HG03521 (cell line): Measurements from ENCODE around the gene ADAMTS2.

ENCODE experiments used
- ATAC-seq: cut with Tn5 transposase; IDR thresholded peaks from one replicate; pipeline ENCODE4 v1.9.1; 2021; ENCODE audit warnings: mild to moderate bottlenecking, moderate library complexity; ENCODE audit not compliant: unreplicated experiment

ADAMTS2 gene

GRCh38 chr5:179185941-179186411 lies 159.3 kb downstream of the ADAMTS2 start:
- ATAC-seq, result no peak

DNA sequence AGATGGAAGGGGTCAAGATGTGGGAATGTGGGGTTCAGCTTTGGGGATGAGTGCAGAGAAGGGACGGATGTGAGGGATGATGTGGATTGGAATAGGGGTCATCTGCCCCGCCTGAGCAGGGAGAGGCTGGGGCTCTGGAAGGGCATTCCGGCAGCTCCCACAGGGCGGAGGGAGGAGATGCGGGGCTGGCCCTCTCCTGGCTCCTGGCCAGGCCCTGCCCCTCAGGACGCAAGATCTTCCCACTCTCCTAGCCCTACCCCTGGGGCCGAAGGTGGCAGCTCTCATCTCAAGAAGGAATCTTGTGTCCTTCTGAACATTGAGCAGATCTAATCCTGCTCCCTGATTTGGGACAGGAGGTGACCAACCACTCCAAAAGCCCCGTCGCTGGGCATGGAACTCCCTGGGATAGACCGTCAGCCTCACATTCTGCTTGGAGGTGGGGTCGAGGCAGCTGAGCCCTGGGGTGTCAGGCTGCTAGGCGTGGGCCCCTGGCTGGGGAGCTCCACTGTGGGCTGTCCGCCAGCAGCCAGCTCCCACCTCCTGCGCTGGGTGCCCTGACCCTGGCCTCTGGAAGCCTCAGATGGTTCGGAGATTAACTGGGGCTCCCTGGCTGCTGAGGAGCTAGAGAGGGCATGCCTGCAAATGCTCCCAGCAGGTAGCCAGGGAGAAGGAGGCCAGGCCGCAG lies 159.9 kb downstream of the ADAMTS2 start:
- no peak for ATAC-seq

DNA sequence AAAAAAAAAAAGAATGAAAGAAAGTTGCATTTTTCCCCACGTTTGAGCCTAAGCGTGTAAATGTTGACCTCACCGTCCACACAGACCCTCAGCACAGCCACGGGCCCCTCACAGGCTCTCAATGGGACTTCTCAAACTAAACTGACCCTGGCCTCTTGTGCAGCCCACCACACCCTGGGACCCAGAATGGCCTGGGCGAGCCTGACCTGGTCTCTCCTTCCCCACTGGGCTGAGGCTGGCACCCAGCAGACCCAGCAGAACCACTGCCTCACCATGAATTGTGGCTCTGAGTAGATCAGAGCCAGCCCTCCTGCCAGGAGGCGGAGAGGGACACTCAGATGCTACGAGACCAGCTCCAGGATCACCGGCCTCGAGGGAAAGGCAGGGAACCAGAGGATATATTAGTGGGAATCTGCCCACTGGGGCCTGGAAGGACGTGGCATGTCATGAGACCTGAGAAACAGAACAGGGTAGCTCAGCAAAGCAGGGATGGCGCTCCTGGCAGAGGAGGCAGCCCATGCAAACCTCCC lies 160.7 kb downstream of the ADAMTS2 start:
- ATAC-seq, result no peak

GRCh38 chr5:179183481-179183880 lies 161.8 kb downstream of the ADAMTS2 start:
- ATAC-seq, result no peak

DNA sequence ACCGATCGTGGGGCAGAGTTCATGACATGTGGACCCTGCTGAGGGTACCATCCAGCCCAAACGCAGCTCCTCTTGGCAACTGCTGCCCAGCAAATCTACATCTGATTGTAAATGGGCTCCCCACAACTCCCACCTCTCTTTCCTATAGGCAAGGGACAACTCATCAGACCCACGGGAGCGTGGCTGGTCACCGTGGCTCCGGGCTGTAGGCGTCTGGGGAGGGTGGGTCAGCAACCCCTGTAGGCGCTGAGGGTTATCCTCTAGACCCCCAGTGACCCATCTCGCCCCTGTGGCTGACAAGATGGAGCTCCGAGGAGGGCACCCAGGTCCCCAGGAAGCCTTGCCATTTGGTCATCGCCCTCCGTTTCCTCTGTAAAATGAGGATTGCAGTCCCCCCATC lies 162.7 kb downstream of the ADAMTS2 start:
- ATAC-seq, result no peak

DNA sequence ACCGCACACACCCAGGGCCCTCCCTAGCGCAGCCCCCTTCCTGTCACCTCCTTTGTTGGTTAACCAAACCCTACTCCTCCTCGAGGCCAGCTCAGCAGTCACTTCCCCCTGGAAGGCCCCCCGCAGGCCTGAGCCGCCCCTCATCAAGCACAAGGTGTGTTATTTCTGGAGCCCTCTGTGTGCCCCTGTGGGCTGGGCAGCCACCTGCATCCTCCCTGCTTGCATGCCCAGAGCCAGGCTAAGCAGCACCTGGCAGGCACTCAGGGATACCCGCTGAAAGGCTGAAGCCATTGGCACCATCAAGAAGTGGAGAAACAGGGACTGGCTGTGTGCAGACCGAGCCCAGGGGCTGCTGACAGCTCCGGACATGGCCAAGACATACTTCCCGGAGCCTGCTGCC lies 163.3 kb downstream of the ADAMTS2 start:
- ATAC-seq, result no peak

GRCh38 chr5:179180921-179181645 lies 164.2 kb downstream of the ADAMTS2 start:
- ATAC-seq, result no peak

- no peak for ATAC-seq
Observed at GRCh38 chr5:179180061-179180610, 165.1 kb downstream of the ADAMTS2 start.

DNA sequence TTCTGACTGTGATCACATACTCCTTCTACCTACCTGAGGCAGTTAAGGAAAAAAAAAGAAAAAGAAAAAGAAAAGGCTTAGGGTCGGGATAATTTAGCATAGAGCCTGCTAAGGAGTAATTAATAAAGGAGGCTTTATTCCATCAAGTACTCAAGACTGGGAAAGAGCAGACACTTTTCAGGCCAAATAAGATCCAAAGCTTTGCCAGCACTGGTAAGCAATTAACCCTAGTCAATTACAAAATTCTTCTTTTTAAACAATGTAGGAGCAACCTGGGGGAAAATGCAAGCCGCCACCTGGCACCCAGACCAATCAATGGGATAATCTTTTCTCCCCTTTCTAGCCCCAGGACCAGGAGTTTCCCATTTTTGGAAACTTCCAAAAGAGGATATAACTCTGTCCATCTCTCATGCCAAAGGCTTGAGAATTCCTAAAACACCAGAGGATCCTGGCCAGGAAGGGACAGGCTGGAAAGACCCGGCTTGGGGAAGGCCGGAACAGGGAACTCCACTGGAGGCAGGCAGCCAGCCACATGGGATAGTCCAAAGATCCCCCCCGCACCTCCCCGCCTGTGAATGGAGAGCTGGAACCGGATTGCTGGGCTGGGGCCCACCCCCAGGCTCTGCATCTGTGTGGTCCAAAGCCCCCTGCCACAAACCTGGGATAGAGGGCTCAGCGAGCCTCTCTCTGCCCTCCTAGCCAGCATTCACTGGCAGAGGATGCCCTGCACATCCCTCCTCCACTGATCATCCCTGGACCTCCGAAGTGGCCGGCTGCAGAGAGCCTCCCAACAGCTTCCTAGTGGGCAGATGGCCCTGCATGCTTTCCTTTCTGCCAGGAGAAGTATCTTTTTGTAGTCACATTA lies 167.3 kb downstream of the ADAMTS2 start:
- ATAC-seq, result no peak

DNA sequence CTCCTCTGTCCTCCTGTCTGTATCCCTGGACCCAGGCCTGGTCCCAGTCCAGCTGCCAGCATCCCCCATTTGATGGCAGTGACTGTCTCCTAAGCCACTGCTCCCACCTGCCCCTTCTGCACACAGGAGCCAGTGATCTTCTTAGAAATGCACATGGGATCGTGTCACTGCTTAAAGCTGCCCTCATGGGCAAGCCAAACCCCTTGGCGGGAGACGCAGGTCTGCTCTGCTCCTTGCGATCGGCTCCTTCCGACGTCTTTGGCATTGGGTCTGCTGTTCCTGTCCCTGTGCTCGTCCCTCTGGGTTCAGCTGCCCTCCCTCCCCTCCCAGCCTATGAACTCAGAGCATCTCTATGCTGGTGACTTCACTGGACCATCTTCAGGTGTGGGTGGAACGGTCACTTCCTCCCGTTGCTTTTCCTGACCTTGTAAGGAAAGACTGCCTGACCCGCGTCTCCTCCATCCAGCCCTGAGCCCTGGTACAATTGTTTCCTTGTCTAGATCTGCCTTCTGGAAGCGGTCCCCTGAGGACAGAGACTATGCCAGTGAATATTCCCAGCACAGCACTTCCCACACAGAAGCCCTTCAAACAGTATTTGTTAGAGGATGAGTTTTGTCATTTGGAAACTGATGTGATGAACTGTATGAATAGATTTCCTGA lies 168.6 kb downstream of the ADAMTS2 start:
- ATAC-seq, result no peak

GRCh38 chr5:179176166-179176565 lies 169.1 kb downstream of the ADAMTS2 start:
- no peak for ATAC-seq

- ATAC-seq, result no peak
Observed at GRCh38 chr5:179171816-179172745, 173.2 kb downstream of the ADAMTS2 start.

GRCh38 chr5:179171251-179171815 lies 173.9 kb downstream of the ADAMTS2 start:
- no peak for ATAC-seq

DNA sequence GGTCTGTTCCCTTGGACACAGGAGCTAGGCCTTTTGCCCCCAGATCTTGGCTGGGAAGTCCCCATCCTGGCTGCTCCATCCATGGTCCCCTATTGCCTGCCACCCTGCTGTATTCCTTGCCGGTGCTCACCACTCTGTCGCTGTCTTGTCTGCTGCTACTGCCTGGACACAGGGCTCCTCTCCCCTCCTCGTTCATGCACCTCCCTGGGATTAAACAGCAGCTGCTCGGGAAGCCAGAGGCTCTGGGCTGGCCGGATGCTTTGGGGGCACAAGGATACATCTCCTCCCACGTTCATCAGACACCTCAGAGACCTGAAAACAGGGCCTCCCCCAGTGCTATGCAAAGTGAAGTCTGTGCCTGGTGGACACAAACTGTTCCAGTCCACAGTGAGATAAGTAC lies 174.7 kb downstream of the ADAMTS2 start:
- no peak for ATAC-seq

- no peak for ATAC-seq
Observed at GRCh38 chr5:179169836-179170235, 175.4 kb downstream of the ADAMTS2 start.

DNA sequence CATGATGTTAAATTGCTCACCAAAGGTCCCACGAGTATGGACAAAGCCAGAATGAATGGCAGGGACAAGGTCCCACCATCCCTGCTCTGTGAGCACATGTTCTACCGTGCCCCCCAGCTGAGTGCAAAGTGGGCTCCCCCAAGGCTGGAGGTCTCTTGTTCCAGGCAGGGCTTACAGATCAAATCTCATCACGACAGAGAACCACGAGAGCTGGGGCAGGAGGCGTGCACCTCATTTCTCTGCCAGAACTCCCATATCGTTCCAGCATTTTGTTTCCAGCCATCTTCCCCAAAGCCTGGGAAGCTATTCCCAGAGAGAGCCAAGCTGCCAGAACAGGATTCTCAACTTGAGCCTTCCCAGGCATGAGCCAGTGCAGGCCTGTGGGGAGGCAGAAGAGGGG lies 176.6 kb downstream of the ADAMTS2 start:
- ATAC-seq, result no peak

- ATAC-seq, result no peak
Observed at GRCh38 chr5:179167871-179168451, 177.3 kb downstream of the ADAMTS2 start.
